Stimulated activated CD8-positive, alpha-beta memory T cell treated with anti-CD3 and anti-CD28 coated beads, Interleukin-4, amount 100 ng/mL, for 48 hours (primary cell): ENCODE data around the gene ASB16.

ENCODE experiments used
- DNase-seq: peaks from one replicate; pipeline ENCODE4 v3.0.0-alpha.2; 2020

The ASB16 gene

GRCh38 chr17:44190481-44190880, 20.0 kb downstream of the ASB16 start:
- DNase-seq: no peak

- no peak for DNase-seq
These were observed 20.9 kb downstream of the ASB16 start for GRCh38 chr17:44191369-44191768.

- DNase-seq: no peak
These were observed 21.5 kb downstream of the ASB16 start for GRCh38 chr17:44191941-44192496.

- DNase-seq: no peak
These were observed 22.2 kb downstream of the ASB16 start for GRCh38 chr17:44192750-44193149.

- DNase-seq: no peak
These were observed 23.0 kb downstream of the ASB16 start for GRCh38 chr17:44193326-44194084.

GRCh38 chr17:44197107-44197506, 26.6 kb downstream of the ASB16 start:
- no peak for DNase-seq

GRCh38 chr17:44197980-44198720, 27.6 kb downstream of the ASB16 start:
- peak; percentile 63 for DNase-seq

- peak; percentile 64 for DNase-seq
These were observed 28.4 kb downstream of the ASB16 start for GRCh38 chr17:44198721-44199552.

GRCh38 chr17:44199553-44200477, 29.3 kb downstream of the ASB16 start, which contains the start of gene ATXN7L3:
Gene ATXN7L3, minus strand, starts transcription at chr17:44199884. Its CDS starts 1,814 bp downstream, at chr17:44198070.
- DNase-seq: peak; percentile 99

- DNase-seq: no peak
These were observed 30.1 kb downstream of the ASB16 start for GRCh38 chr17:44200478-44201155.

- no peak for DNase-seq
These were observed 32.3 kb downstream of the ASB16 start for GRCh38 chr17:44202756-44203155.

- DNase-seq: peak; percentile 83
These were observed 33.4 kb downstream of the ASB16 start for GRCh38 chr17:44203731-44204440.

- no peak for DNase-seq
These were observed 34.0 kb downstream of the ASB16 start for GRCh38 chr17:44204441-44204882.

- no peak for DNase-seq
These were observed 35.7 kb downstream of the ASB16 start for GRCh38 chr17:44205962-44206824.

- no peak for DNase-seq
These were observed 36.3 kb downstream of the ASB16 start for GRCh38 chr17:44206825-44207155.

GRCh38 chr17:44207319-44207718, 36.8 kb downstream of the ASB16 start:
- no peak for DNase-seq

- DNase-seq: no peak
These were observed 37.2 kb downstream of the ASB16 start for GRCh38 chr17:44207743-44208142.

GRCh38 chr17:44209786-44210341, 39.4 kb downstream of the ASB16 start:
- peak; percentile 71 for DNase-seq
